H9 (cell line): ENCODE measurements around the gene B3GALT4. TPM values are rescaled to one million over a fixed set of nuclear protein-coding genes. Genes with fewer than 3 reads are reported as not detected.

Experiments used
- DNase-seq: peaks from one replicate; pipeline ENCODE4 v3.0.0-alpha.2; 2017
- H2AFZ ChIP-seq: one replicate; pipeline ENCODE4 v1.6.1; 2013; ENCODE audit warnings: mild to moderate bottlenecking, low read length, control low read depth, moderate library complexity
- H2AK5ac ChIP-seq: 2 replicates; pipeline ENCODE4 v1.6.1; 2013; ENCODE audit warnings: low read length, control low read depth, mixed read lengths; ENCODE audit not compliant: insufficient read length
- H2BK120ac ChIP-seq: one replicate; pipeline ENCODE4 v1.6.1; 2013; ENCODE audit warnings: low read depth, mild to moderate bottlenecking, low read length, control low read depth, inconsistent platforms; ENCODE audit not compliant: poor library complexity, severe bottlenecking
- H2BK12ac ChIP-seq: 2 replicates; pipeline ENCODE4 v1.6.1; 2013; ENCODE audit warnings: low read length, control low read depth, mixed read lengths, low read depth; ENCODE audit not compliant: insufficient read length
- H2BK15ac ChIP-seq: 2 replicates; pipeline ENCODE4 v1.6.1; 2013; ENCODE audit warnings: low read depth, low read length, control low read depth
- H2BK20ac ChIP-seq: one replicate; pipeline ENCODE4 v1.6.1; 2013; ENCODE audit warnings: low read depth, mild to moderate bottlenecking, low read length, control low read depth, inconsistent platforms; ENCODE audit not compliant: poor library complexity, severe bottlenecking
- H2BK5ac ChIP-seq: 2 replicates; pipeline ENCODE4 v1.6.1; 2013; ENCODE audit warnings: low read length, control low read depth, mixed read lengths; ENCODE audit not compliant: insufficient read length
- H3K14ac ChIP-seq: 2 replicates; pipeline ENCODE4 v1.6.1; 2013; ENCODE audit warnings: low read length, control low read depth; ENCODE audit not compliant: insufficient read depth
- H3K18ac ChIP-seq: 2 replicates; pipeline ENCODE4 v1.6.1; 2013; ENCODE audit warnings: low read depth, mild to moderate bottlenecking, mixed read lengths, low read length, control low read depth; ENCODE audit not compliant: insufficient read length
- H3K23ac ChIP-seq: 2 replicates; pipeline ENCODE4 v1.6.1; 2013; ENCODE audit warnings: low read length, control low read depth, mixed read lengths, low read depth; ENCODE audit not compliant: insufficient read length
- H3K23me2 ChIP-seq: 2 replicates; pipeline ENCODE4 v1.6.1; 2013; ENCODE audit warnings: low read depth, mild to moderate bottlenecking, mixed read lengths, low read length, control low read depth; ENCODE audit not compliant: insufficient read length, poor library complexity, severe bottlenecking
- H3K27ac ChIP-seq: 2 replicates; pipeline ENCODE4 v1.5.1; 2013; ENCODE audit warnings: low read length, control low read depth, mixed read lengths, low read depth; ENCODE audit not compliant: insufficient read length
- H3K27me3 ChIP-seq: 2 replicates; pipeline ENCODE4 v1.6.1; 2013; ENCODE audit warnings: low read length, control low read depth, inconsistent platforms; ENCODE audit not compliant: insufficient read depth
- H3K4ac ChIP-seq: 2 replicates; pipeline ENCODE4 v1.6.1; 2013; ENCODE audit warnings: low read depth, mild to moderate bottlenecking, control low read depth, inconsistent platforms, low read length, moderate library complexity
- H3K4me1 ChIP-seq: 2 replicates; pipeline ENCODE4 v1.6.1; 2013; ENCODE audit warnings: low read length, control low read depth, inconsistent platforms; ENCODE audit not compliant: insufficient read depth
- H3K4me2 ChIP-seq: 2 replicates; pipeline ENCODE4 v1.6.1; 2013; ENCODE audit warnings: low read length, control low read depth, mixed read lengths; ENCODE audit not compliant: insufficient read length, insufficient read depth
- H3K56ac ChIP-seq: 2 replicates; pipeline ENCODE4 v1.6.1; 2013; ENCODE audit warnings: low read depth, mild to moderate bottlenecking, mixed read lengths, low read length, control low read depth; ENCODE audit not compliant: insufficient read length
- H3K79me1 ChIP-seq: 2 replicates; pipeline ENCODE4 v1.6.1; 2013; ENCODE audit warnings: low read depth, mild to moderate bottlenecking, moderate library complexity, low read length, control low read depth, inconsistent platforms; ENCODE audit not compliant: insufficient read depth, poor library complexity, severe bottlenecking
- H3K79me2 ChIP-seq: 2 replicates; pipeline ENCODE4 v1.6.1; 2013; ENCODE audit warnings: low read length, control low read depth, inconsistent platforms; ENCODE audit not compliant: insufficient read depth
- H3K9ac ChIP-seq: 2 replicates; pipeline ENCODE4 v1.6.1; 2013; ENCODE audit warnings: low read length, control low read depth, mixed read lengths; ENCODE audit not compliant: insufficient read length; ENCODE audit errors: extremely low read depth
- H3K9me3 ChIP-seq: one replicate; pipeline ENCODE4 v1.6.1; 2013; ENCODE audit warnings: low read depth, low read length, inconsistent platforms; ENCODE audit not compliant: control insufficient read depth
- H3T11ph ChIP-seq: one replicate; pipeline ENCODE4 v1.6.1; 2013; ENCODE audit warnings: mild to moderate bottlenecking, low read length, control low read depth, inconsistent platforms
- H4K20me1 ChIP-seq: one replicate; pipeline ENCODE4 v1.6.1; 2013; ENCODE audit not compliant: control insufficient read depth, insufficient read length, insufficient read depth
- H4K5ac ChIP-seq: 2 replicates; pipeline ENCODE4 v1.6.1; 2013; ENCODE audit warnings: low read depth, mild to moderate bottlenecking, mixed read lengths, low read length, control low read depth; ENCODE audit not compliant: insufficient read length
- H4K8ac ChIP-seq: replicated peaks from 2 replicates; pipeline ENCODE4 v1.6.1; 2013; ENCODE audit warnings: low read length, control low read depth, mixed read lengths, low read depth; ENCODE audit not compliant: insufficient read length
- H4K91ac ChIP-seq: 2 replicates; pipeline ENCODE4 v1.6.1; 2013; ENCODE audit warnings: low read depth, mild to moderate bottlenecking, moderate library complexity, mixed read lengths, low read length, control low read depth; ENCODE audit not compliant: insufficient read length
- H3K27ac Mint-ChIP-seq, 3 experiments: 2 replicates in 2 of 3; 3 replicates in 1 of 3; pipeline ENCODE4 v1.8.0; 2020 to 2021; ENCODE audit warnings: mixed read lengths in 3 of 3, mild to moderate bottlenecking in 1 of 3, moderate library complexity in 1 of 3
- H3K27me3 Mint-ChIP-seq: 2 replicates; pipeline ENCODE4 v1.8.0; 2021; ENCODE audit warnings: low read depth, mild to moderate bottlenecking, moderate library complexity, mixed read lengths
- H3K36me3 Mint-ChIP-seq, 3 experiments: 2 replicates in 2 of 3; 3 replicates in 1 of 3; pipeline ENCODE4 v1.8.0; 2020 to 2021; ENCODE audit warnings: low read depth in 3 of 3, mixed read lengths in 3 of 3; ENCODE audit not compliant: insufficient read depth in 1 of 3
- H3K4me1 Mint-ChIP-seq, 2 experiments: 2 replicates each; pipeline ENCODE4 v1.8.0; 2020; ENCODE audit warnings: mixed read lengths in 2 of 2
- H3K4me3 Mint-ChIP-seq, 2 experiments: 2 replicates in 1 of 2; 3 replicates in 1 of 2; pipeline ENCODE4 v1.8.0; 2020 to 2021; ENCODE audit warnings: mild to moderate bottlenecking in 2 of 2, mixed read lengths in 2 of 2, moderate library complexity in 1 of 2
- H3K9me3 Mint-ChIP-seq, 2 experiments: 2 replicates in 1 of 2; 3 replicates in 1 of 2; pipeline ENCODE4 v1.8.0; 2020; ENCODE audit warnings: mild to moderate bottlenecking in 2 of 2, mixed read lengths in 2 of 2, moderate library complexity in 1 of 2
- CTCF ChIP-seq: fragments of 200-600 bp; sonication (generic); conservative IDR thresholded peaks from 3 replicates; pipeline ENCODE4 v1.8.0; 2021; ENCODE audit warnings: antibody characterized with exemption, mild to moderate bottlenecking
- WGBS: extraction: QIAGEN DNeasy Blood & Tissue Kit; methylation state at CpG from one replicate; pipeline ENCODE4 v1.1.7; 2013; ENCODE audit warnings: missing lambda C conversion rate, low lambda C conversion rate, mixed read lengths; ENCODE audit not compliant: insufficient read length; ENCODE audit errors: extremely low coverage; 5-methylcytosine and 5-hydroxymethylcytosine counted together
- total RNA-seq: library from RNA; stranded (reverse); gene quantifications from 2 replicates; pipeline ENCODE4 v1.2.1, GENCODE V29; 2021

Gene B3GALT4
- total RNA-seq, 1 experiment from 2014 or later: 3.2 TPM

- no peaks in the 10 kb centered on the region; the same call in 1 of the 2 replicates for H3K4me1 ChIP-seq
- H3K9me3 ChIP-seq: no peaks in the 10 kb centered on the region
- H3K56ac ChIP-seq: no peak overlapping the region
- peaks cover 9% of the 10 kb centered on the region for H3K23me2 ChIP-seq
- no peaks in the 10 kb centered on the region for H4K20me1 ChIP-seq
- H3K27me3 ChIP-seq: no peaks in the 10 kb centered on the region
- H3K79me2 ChIP-seq: peaks cover 9% of the 10 kb centered on the region; the same call in 1 of the 2 replicates
- Mint-ChIP-seq H3K9me3 (no peaks in the 10 kb centered on the region), H3K36me3 (peaks cover 30 to 79% (median 56%) of the 10 kb centered on the region in 3 experiments), H3K4me3 (peak overlapping the region in 1 of 2 experiments; percentile 92; a peak in 3 of 5 replicates), H3K4me1 (peaks cover 37 to 42% of the 10 kb centered on the region in 2 experiments), H3K27ac (peak overlapping the region in 2 of 3 experiments; percentile 24 to 74; a peak in 1 of 7 replicates), H3K27me3 (no peaks in the 10 kb centered on the region)
- no peak overlapping the region for H2BK20ac ChIP-seq
- no peaks in the 10 kb centered on the region for H3K79me1 ChIP-seq
- H2AK5ac ChIP-seq: no peak overlapping the region
- TF ChIP-seq CTCF: no peak
- no peak overlapping the region for H4K5ac ChIP-seq
- no peak overlapping the region for H3K23ac ChIP-seq
- H2BK12ac ChIP-seq: no peak overlapping the region
- H3K4me2 ChIP-seq: peak overlapping the region; percentile 85
- no CpG with 5 or more reads among the region's 9 CpGs for WGBS
- H3K4ac ChIP-seq: no peak overlapping the region
- no peak overlapping the region for H3K27ac ChIP-seq
- no peak overlapping the region for H3K9ac ChIP-seq
- H2AFZ ChIP-seq: no peak overlapping the region
- no peak overlapping the region for H3K14ac ChIP-seq
- no peak overlapping the region for H3T11ph ChIP-seq
- no peak overlapping the region for H2BK5ac ChIP-seq
- H4K8ac ChIP-seq: no peak overlapping the region
- DNase-seq: no peak
- no peak overlapping the region for H4K91ac ChIP-seq
- H2BK15ac ChIP-seq: no peak overlapping the region
- H2BK120ac ChIP-seq: no peak overlapping the region
- no peak overlapping the region for H3K18ac ChIP-seq
Observed at GRCh38 chr6:33278392-33278741, 1.4 kb downstream of the B3GALT4 start.
